Measurements from ENCODE around the gene RAB17. TPM values are rescaled to one million over a fixed set of nuclear protein-coding genes. Genes with fewer than 3 reads are reported as not detected.

The RAB17 gene
- total and polyA plus RNA-seq, 12 donors: 1.9 to 7.6 (median 4.8) TPM

GRCh38 chr2:237627441-237628246 lies 37.1 kb upstream of the RAB17 start, which contains the start of gene LRRFIP1:
LRRFIP1 (plus strand) TSS chr2:237627587; CDS start chr2:237627645, 58 bp downstream.
- ATAC-seq (peak; percentile 52 to 84 (median 62)), DNase-seq (peak in 1 of 2 donors; percentile 59)
- TF ChIP-seq, protein P1, sequence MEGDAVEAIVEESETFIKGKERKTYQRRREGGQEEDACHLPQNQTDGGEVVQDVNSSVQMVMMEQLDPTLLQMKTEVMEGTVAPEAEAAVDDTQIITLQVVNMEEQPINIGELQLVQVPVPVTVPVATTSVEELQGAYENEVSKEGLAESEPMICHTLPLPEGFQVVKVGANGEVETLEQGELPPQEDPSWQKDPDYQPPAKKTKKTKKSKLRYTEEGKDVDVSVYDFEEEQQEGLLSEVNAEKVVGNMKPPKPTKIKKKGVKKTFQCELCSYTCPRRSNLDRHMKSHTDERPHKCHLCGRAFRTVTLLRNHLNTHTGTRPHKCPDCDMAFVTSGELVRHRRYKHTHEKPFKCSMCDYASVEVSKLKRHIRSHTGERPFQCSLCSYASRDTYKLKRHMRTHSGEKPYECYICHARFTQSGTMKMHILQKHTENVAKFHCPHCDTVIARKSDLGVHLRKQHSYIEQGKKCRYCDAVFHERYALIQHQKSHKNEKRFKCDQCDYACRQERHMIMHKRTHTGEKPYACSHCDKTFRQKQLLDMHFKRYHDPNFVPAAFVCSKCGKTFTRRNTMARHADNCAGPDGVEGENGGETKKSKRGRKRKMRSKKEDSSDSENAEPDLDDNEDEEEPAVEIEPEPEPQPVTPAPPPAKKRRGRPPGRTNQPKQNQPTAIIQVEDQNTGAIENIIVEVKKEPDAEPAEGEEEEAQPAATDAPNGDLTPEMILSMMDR (IDR thresholded peaks at IDR 0.05): peak in 3 of 9 donors; percentile 22 to 31 (median 27)
- no peaks in the 10 kb centered on the region for H3K9me3 ChIP-seq
- H3K36me3 ChIP-seq: peaks cover 0 to 11% (median 0%) of the 10 kb centered on the region in 9 donors
- intact Hi-C loops (cut with DNase I): loop anchor here in 6 of 10 donors (5.0 kb wide), 3 partner anchors 35 to 45 kb away; no protein-coding TSS in a partner anchor
- peak within 1 kb of the TSS; percentile 41 to 90 (median 66) for H3K4me3 ChIP-seq
- H3K27me3 ChIP-seq: peaks cover 0 to 14% (median 3%) of the 10 kb centered on the region in 7 donors
- H3K27ac ChIP-seq: peak within 1 kb of the TSS; percentile 81 to 95 (median 93)
- peaks cover 9 to 71% (median 57%) of the 10 kb centered on the region in 9 donors for H3K4me1 ChIP-seq
- WGBS, 2 donors: 1% methylated on average over 69 to 114 of the region's 114 CpGs

DNA sequence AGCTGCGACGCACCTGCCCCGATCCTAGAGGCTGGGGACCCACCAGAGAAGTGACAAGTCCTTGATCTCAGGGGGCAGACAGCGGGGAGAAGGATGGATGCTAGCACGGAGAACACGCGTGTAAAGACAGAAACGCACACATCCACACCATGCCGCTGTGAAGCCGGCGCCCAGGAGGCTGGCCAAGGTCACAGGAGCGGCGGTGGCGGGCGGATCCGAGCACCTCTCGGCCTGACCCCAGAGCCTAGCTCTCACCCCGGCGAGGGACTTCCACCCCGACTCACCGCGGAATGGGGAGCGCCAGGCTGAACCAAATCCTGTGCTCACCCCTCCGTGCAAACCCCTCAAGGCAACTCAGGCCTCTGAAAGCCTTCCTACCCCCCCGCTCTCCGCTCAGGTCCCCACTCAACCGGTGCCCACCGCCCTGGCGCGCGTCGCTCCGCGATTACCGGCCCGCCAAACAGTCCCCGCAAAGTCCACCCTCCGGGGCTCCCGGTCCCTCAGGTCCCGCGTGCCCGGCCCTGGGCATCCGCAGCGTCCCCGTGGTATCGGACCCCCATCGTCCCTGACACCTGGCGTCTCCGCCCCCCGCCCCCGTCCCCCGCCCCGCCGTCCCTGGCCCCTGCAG lies 36.4 kb upstream of the RAB17 start:
- intact Hi-C loops (cut with DNase I): loop anchor here in 6 of 10 donors (5.0 kb wide), 3 partner anchors 35 to 45 kb away; no protein-coding TSS in a partner anchor
- 14 to 23% methylated on average over 53 to 54 of the region's 54 CpGs for WGBS, 2 donors
- Histone ChIP-seq H3K36me3 (peaks cover 0 to 6% (median 0%) of the 10 kb centered on the region in 9 donors), H3K27ac (peak overlapping the region; percentile 81 to 95 (median 93)), H3K4me1 (peaks cover 9 to 69% (median 51%) of the 10 kb centered on the region in 9 donors), H3K4me3 (peak overlapping the region; percentile 41 to 90 (median 66)), H3K9me3 (no peaks in the 10 kb centered on the region), H3K27me3 (peaks cover 0 to 14% (median 3%) of the 10 kb centered on the region in 7 donors)
- peak; percentile 5 to 49 (median 25) for ATAC-seq
- no peak for DNase-seq
- TF ChIP-seq, protein P1 (IDR thresholded peaks at IDR 0.05): no peak

DNA sequence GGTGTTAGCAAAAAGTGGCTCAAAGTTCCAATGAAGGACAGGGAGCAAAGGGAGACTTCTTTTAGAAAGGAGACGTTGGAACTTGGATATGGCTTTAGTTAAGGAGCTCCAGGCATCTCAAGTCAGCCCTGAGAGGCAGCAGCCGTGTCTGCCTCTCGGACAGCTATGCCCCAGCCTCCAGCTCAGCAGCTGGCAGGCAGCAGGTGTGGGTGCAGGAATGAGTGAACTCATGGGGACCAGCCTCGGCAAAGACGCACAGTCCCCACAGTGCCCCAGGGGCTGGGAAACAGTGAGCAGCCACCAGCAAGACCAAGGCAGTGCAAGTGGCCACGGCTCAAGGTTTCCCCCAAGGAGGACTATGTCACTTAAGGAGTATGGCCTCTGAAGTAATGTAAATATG lies 35.2 kb upstream of the RAB17 start:
- H3K27me3 ChIP-seq: peaks cover 0 to 14% (median 3%) of the 10 kb centered on the region in 7 donors
- intact Hi-C loops (cut with DNase I): loop anchor here in 6 of 10 donors (5.0 kb wide), 3 partner anchors 37 to 47 kb away; no protein-coding TSS in a partner anchor
- no peaks in the 10 kb centered on the region for H3K9me3 ChIP-seq
- 41 to 72% methylated on average over 6 of the region's 6 CpGs for WGBS, 2 donors
- peak overlapping the region in 9 of 10 donors; percentile 22 to 95 (median 90) for H3K27ac ChIP-seq
- H3K36me3 ChIP-seq: no peaks in the 10 kb centered on the region
- peaks cover 8 to 60% (median 39%) of the 10 kb centered on the region in 9 donors for H3K4me1 ChIP-seq
- H3K4me3 ChIP-seq: no peak overlapping the region
- TF ChIP-seq, protein P1 (IDR thresholded peaks at IDR 0.05): no peak
- DNase-seq: no peak
- no peak for ATAC-seq

GRCh38 chr2:237625216-237625705 lies 34.7 kb upstream of the RAB17 start:
- peak overlapping the region in 9 of 10 donors; percentile 22 to 95 (median 90) for H3K27ac ChIP-seq
- no peak overlapping the region for H3K4me3 ChIP-seq
- peak in 7 of 8 donors; percentile 9 to 61 (median 47) for ATAC-seq
- no peaks in the 10 kb centered on the region for H3K9me3 ChIP-seq
- WGBS, 2 donors: 45 to 58% methylated on average over 10 of the region's 10 CpGs
- intact Hi-C loops (cut with DNase I): loop anchor here in 6 of 10 donors (5.0 kb wide), 3 partner anchors 37 to 47 kb away; no protein-coding TSS in a partner anchor
- TF ChIP-seq, protein P1 (IDR thresholded peaks at IDR 0.05): no peak
- peaks cover 0 to 14% (median 3%) of the 10 kb centered on the region in 7 donors for H3K27me3 ChIP-seq
- no peaks in the 10 kb centered on the region for H3K36me3 ChIP-seq
- peaks cover 6 to 55% (median 34%) of the 10 kb centered on the region in 9 donors for H3K4me1 ChIP-seq
- DNase-seq: peak in 1 of 2 donors; percentile 70

Measured in heart right ventricle (tissue), 16 donors.